Astrocyte of the spinal cord (primary cell): ENCODE measurements around the gene VSTM4.

Source experiments
- DNase-seq: peaks from one replicate; pipeline ENCODE4 v3.0.0; 2011; ENCODE audit warnings: low read depth, low spot score
- H3K4me3 ChIP-seq: 2 replicates; pipeline ENCODE4 v1.5.1; 2011; ENCODE audit warnings: low read depth, mild to moderate bottlenecking, low read length, moderate library complexity
- CTCF ChIP-seq: IDR thresholded peaks from 2 replicates; pipeline ENCODE4 v1.5.1; 2012; ENCODE audit warnings: low read depth, mild to moderate bottlenecking, low read length, inconsistent platforms
- in situ Hi-C: cut with HindIII; loops from 2 replicates; pipeline ENCODE4 v1.10.0; 2017; ENCODE audit warnings: low sequenced_read_pairs

The VSTM4 gene

DNA sequence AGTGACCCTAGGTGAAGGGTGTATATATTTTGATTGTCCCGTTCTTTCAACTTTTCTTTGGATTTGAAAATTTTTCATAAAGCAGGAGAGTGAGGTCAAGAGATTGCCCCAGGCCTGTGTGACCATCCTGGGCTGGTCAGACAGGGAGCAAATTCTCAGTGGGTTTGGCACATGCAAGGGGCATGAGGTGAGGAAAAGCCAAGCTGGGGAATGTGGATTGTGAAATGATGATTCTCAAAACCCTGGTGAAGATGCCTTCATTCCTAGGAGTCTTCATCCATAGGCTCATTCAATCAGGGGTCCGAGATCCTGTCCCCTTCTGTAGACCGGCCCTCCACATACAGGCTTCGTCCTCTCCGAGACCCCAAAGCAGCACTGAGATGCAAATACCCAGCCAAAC, 45.5 kb upstream of the VSTM4 start:
- in situ Hi-C loops, result no loop called here
- no peak for TF ChIP-seq CTCF
- no peak for DNase-seq
- H3K4me3 ChIP-seq, result no peak overlapping the region

- in situ Hi-C loops, result no loop called here
Observed at GRCh38 chr10:49160110-49160509, 44.8 kb upstream of the VSTM4 start.

DNA sequence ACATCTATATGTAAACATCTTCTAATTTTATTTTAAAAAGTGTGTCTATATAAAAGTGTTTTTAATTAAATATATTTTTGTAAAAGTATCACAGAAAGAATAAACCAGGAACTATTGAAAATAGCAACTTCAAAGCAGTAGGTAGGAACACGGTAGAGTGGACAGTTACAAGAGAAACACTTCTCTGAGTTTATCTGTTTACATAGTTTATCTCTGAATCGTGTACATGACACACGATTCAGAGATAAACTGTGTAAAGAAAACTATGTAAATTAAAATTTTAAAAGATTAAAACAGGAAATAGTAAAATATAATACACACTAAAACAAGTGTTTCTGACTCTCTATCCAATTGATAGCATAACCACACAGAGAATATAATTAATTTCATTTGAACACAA, 43.6 kb upstream of the VSTM4 start:
- TF ChIP-seq CTCF, result no peak
- no peak for DNase-seq
- no peak overlapping the region for H3K4me3 ChIP-seq
- in situ Hi-C loops, result no loop called here

More at GRCh38 chr10:49160110-49160509, 44.8 kb upstream of the VSTM4 start:
- DNase-seq, result no peak
- no peak overlapping the region for H3K4me3 ChIP-seq
- TF ChIP-seq CTCF, result no peak

DNA sequence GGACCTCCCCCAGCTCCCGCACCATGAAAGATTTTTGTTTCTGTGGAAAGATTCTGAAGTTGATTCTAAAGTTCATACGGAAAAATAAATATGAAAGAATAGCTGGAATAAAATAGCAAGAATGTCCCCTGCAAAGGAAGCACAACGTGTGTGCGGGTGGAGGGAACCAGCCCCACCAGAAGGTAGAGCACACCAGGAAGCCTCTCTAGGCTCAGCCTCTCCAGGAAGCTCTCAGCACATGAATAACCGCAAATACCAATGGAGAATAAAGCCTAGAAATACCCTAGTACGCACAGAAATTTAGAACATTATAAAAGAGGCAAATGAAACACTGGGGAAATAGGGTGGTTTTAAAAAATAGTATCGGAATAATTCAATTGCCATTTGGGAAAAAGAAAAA, 43.1 kb upstream of the VSTM4 start:
- in situ Hi-C loops, result no loop called here
- TF ChIP-seq CTCF, result no peak

GRCh38 chr10:49157229-49157628, 41.9 kb upstream of the VSTM4 start:
- in situ Hi-C loops, result no loop called here
- DNase-seq, result no peak
- H3K4me3 ChIP-seq, result no peak overlapping the region
- no peak for TF ChIP-seq CTCF

More for the DNA sequence above, 43.1 kb upstream of the VSTM4 start:
- DNase-seq, result no peak
- no peak overlapping the region for H3K4me3 ChIP-seq

DNA sequence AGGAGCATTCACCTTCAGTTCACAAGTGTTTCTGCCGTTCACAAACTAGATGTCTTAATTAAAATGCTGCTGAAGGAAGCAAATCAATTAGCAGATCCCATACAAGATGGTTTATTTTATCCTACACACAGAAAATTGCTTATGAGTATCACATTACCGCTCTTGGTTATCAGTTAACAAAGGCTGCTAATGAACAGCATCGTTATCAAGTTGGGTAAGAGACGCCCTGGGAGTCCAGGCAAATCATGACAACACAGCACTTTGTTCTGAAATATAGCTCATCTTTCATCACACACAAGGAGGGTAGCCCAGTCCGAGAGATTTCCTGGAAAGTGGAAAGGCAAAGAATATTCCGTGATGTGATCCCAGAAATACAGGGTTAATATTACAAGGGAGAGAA, 39.3 kb upstream of the VSTM4 start:
- no peak overlapping the region for H3K4me3 ChIP-seq
- no peak for DNase-seq
- TF ChIP-seq CTCF, result no peak
- in situ Hi-C loops, result no loop called here

DNA sequence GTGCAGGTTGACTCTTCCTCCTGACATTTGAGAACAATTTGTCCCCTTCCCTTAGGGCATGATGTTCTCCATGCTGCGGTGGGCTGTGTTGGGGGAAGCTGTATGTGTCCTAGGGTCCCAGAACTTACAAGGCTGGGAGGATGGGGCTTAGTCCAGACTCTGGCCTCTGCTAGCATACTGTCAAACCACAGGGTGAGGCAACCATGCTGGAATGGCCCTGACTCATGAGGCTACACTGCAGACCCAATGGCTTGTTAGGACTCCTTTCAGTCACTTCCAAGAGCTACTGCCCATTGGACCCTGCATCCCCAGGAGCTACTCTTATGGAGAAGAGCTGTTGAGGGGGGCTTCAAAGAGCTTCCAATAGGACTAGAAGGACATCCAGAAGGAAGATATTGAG, 38.6 kb upstream of the VSTM4 start:
- H3K4me3 ChIP-seq, result no peak overlapping the region
- in situ Hi-C loops, result no loop called here
- DNase-seq, result peak; percentile 48
- no peak for TF ChIP-seq CTCF
